Stromal cell of bone marrow (primary cell): Measurements from ENCODE around the gene METRN.

ENCODE experiments used
- DNase-seq: peaks from one replicate; pipeline ENCODE4 v3.0.0-alpha.2; 2012; ENCODE audit warnings: low read depth

Gene METRN

DNA sequence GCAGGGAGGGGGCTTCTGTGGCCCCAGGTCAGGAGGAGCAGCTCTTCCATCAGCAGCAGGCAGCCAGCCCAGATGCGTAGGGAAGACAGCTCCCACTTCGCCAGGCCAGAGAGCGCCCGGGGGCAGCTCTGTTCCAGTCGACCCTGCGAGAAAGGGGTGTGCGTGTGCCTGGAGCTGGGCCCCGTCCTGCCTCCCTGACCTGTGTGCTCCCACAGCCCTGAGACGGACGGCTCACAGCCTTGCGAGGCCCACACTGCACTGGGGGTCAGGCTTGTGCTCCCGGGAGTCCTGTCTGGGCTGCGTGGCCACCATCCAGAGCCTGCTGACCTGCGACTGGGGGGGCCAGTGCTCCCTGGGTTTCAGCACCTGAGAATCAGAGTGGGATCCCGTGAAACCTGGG, 45.1 kb downstream of the METRN start:
- no peak for DNase-seq

GRCh38 chr16:760545-761343, 45.8 kb downstream of the METRN start, which contains the start of gene MSLN:
MSLN (plus strand) TSS chr16:760734; CDS start chr16:762681, 1,947 bp downstream.
- DNase-seq = no peak

DNA sequence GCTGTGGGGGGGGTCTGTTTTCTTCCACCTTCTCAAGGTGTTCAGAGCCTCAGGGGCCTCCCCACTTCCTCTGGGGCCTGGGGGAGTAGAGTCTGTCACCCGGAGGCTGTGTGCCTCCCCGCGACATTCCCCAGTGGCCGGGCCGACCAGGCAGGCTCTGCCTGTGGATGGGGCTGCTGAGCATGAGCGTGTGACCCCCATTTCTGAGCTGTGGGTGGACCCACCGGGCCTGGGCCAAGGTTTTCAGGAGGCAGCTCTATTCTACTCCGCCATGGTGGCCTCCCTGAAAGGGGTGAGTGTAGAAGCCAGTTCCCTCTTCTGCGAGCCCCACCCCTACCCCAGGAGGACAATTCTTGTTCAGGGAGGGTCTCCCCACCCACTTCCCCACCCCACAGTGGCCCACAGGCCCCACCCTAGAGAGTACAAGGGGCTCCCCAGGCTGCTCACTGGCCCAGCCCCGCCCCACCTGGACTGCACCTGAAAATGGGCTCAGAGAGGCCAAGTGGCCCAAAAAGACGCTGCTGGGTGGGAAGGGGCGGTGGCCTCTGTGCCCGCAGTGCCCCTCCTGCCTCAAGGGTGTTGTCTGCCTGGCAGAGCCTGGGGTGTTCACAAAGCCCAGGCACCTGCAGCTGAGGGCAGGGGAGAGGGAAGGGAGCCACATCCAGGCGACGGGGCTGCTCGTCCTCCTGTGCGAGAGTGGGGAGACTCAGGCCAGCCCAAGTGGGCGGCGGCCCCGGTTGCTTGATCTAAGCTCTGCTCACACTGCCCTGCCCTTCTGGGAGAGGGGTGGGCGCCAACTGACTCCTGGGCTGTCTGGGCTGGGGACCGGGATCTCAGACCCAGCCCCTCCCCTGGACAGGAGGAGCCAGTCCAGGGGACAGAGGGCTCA, 47.0 kb downstream of the METRN start:
- no peak for DNase-seq

- no peak for DNase-seq
Measured at GRCh38 chr16:762595-763268, 47.8 kb downstream of the METRN start.

DNA sequence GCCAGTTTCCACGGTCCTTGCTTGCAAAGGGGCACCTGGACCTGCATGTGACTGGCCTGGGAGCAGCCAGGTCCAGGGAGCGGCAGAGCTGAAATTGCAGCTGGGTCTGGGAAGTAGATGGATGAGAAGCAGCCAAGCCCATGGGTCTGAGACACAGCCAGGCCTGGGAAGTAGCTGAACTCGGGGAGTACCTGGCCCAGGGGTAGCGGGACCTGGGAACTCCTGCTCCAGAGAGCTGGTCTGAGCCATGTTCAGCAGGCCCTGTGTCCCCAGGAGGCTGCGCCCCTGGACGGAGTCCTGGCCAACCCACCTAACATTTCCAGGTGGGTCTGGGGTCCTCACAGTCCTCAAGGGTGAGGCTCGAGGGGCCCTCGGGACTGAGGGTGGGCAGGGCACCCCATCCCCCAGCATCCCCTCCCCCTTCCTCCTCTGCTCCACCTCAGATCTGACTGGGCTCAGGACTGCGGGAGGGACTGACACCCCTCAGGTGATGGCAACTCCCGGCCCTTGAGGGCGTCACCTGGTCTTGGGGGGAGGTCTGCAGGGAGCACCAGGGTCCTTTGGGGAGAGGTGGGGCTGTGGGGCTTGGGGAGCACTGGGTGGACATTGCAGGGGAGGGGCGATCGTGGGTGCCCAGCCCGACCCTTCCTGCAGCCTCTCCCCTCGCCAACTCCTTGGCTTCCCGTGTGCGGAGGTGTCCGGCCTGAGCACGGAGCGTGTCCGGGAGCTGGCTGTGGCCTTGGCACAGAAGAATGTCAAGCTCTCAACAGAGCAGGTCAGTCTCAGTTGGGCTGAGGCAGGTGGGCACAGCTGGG, 48.7 kb downstream of the METRN start:
- DNase-seq = no peak

GRCh38 chr16:764184-764750, 49.3 kb downstream of the METRN start:
- DNase-seq = no peak

DNA sequence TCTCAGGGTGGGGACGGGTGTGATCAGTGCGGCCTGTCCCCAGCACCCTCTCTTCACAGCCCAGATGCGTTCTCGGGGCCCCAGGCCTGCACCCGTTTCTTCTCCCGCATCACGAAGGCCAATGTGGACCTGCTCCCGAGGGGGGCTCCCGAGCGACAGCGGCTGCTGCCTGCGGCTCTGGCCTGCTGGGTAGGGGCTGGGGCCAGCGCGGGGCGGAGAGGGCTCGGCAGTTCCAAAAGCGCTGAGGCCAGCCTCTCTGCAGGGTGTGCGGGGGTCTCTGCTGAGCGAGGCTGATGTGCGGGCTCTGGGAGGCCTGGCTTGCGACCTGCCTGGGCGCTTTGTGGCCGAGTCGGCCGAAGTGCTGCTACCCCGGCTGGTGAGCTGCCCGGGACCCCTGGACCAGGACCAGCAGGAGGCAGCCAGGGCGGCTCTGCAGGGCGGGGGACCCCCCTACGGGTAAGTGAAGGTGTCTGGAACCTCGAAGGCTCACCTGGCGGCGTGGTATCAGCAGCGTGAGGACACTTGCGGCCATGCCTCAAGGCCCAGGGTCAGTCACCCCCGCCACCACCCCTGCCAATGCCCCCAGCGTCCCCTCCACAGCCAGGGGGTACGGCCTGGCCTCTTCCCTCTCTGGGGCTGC, 50.0 kb downstream of the METRN start:
- no peak for DNase-seq

GRCh38 chr16:765488-765865, 50.6 kb downstream of the METRN start:
- DNase-seq = no peak

DNA sequence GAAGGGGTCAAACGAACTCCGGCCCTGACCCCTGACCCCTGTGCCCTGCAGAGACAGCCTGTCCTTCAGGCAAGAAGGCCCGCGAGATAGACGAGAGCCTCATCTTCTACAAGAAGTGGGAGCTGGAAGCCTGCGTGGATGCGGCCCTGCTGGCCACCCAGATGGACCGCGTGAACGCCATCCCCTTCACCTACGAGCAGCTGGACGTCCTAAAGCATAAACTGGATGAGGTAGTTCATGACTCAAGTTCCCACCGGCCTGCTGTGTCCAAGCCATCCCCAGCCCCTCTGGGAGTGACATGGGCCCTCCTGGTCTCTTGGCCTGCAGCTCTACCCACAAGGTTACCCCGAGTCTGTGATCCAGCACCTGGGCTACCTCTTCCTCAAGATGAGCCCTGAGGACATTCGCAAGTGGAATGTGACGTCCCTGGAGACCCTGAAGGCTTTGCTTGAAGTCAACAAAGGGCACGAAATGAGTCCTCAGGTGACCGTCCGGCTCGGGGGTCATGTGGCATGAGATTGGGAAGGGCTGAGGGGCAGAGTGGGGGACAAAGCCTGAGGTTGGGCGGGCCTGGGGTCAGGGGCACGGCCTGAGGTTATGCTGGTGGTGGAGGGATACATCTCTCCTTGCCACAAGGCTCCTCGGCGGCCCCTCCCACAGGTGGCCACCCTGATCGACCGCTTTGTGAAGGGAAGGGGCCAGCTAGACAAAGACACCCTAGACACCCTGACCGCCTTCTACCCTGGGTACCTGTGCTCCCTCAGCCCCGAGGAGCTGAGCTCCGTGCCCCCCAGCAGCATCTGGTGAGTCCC, 51.3 kb downstream of the METRN start:
- no peak for DNase-seq

DNA sequence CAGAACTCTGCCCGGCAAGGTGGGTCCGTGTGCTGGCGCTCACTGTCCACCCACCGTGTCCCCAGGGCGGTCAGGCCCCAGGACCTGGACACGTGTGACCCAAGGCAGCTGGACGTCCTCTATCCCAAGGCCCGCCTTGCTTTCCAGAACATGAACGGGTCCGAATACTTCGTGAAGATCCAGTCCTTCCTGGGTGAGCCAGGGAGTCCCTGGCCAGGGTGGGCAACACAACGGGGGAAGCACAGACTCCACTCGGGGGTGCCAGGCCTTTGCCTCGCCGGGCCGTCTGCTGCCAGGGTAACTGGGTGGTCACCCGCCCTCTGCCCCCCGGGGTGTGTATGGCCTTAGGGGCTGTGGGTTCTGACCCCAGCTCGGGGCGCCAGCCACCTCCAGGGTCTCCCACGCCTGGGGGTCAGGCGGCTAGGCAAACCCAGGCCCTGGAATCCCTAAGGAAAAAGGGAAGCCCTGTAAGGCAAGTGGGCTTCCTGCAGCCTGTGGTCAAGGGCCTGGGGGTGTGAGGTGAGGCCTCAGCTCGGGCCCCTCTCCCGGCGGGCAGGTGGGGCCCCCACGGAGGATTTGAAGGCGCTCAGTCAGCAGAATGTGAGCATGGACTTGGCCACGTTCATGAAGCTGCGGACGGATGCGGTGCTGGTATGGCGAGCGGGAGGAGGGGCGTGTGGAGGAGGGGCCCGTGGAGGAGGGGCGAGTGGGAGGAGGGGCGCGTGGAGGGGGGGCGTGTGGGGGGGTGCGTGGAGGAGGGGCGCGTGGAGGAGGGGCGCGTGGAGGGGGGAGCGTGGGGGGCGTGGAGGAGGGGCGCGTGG, 52.1 kb downstream of the METRN start:
- DNase-seq = no peak

DNA sequence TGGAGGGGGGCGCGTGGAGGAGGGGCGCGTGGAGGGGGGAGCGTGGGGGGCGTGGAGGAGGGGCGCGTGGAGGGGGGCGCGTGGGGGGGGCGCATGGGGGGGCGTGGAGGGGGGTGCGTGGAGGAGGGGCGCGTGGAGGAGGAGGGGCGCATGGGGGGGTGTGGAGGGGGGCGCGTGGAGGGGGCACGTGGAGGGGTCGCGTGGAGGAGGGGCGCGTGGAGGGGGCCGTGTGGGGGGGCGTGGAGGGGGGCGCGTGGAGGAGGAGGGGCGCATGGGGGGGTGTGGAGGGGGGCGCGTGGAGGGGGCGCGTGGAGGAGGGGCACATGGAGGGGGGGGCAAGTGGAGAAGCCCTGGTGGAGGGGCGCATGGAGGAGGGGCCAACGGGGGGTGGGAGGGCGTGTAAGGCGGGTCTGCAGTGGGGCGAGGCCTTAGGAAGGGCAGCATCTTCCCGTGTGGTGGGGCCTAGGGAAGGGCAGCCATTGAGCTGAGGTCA, 52.9 kb downstream of the METRN start:
- DNase-seq = no peak

DNA sequence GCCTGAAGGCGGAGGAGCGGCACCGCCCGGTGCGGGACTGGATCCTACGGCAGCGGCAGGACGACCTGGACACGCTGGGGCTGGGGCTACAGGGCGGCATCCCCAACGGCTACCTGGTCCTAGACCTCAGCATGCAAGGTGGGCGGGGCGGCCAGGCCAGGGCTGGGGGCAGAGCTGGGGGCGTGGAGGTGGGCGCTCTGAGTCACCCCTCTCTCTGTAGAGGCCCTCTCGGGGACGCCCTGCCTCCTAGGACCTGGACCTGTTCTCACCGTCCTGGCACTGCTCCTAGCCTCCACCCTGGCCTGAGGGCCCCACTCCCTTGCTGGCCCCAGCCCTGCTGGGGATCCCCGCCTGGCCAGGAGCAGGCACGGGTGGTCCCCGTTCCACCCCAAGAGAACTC, 53.5 kb downstream of the METRN start:
- DNase-seq = no peak
